ENCODE data around the gene COA5.

Gene COA5

DNA sequence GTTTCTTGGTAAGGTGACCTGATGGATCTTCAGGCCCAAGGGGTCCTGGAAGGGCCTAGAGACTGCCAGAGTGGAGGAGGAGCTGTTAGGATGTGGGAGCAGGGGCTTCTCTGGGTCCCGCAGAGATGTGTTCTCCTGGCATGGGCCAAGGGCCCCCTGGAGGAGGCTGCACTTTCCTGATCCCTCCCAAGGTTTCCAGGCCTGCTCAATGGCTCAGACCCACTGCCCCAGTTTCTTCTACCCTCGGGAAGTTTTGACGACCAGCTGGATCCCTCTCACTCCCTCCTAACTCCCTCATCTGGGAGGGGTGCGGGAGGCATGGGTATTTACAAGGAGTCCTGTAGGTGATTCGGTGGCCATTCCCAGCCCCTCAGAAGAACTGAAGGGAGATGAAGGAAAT is 36.1 kb downstream of the COA5 start:
- TF ChIP-seq POLR2A (IDR thresholded peaks at IDR 0.05; ENCODE audit: low read length) (no peak), GATA1 (IDR thresholded peaks at IDR 0.05; ENCODE audit: low read depth, low read length) (no peak)
- no peak for DNase-seq

DNA sequence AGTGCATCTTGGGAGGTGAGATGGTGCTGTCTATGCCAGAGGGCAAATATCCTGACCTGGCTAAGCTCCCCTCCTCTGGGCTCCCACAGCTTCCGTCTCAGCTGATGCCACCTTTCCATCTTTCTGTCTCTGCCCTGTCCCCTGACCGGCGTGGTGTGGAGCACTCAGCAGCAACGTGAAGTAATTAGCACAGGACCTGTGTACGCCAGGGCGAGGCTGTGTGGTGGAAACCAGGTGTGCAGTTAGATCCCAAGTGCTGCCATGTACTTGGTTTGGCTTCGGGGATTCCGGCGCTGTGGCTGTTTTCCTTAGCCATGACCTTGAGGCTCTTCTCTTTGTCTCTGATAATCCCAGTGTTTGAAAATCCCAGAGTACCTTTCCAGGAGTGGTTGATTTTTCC is 36.5 kb downstream of the COA5 start:
- TF ChIP-seq GATA1 (IDR thresholded peaks at IDR 0.05; ENCODE audit: low read depth, low read length), result no peak
- DNase-seq, result no peak

DNA sequence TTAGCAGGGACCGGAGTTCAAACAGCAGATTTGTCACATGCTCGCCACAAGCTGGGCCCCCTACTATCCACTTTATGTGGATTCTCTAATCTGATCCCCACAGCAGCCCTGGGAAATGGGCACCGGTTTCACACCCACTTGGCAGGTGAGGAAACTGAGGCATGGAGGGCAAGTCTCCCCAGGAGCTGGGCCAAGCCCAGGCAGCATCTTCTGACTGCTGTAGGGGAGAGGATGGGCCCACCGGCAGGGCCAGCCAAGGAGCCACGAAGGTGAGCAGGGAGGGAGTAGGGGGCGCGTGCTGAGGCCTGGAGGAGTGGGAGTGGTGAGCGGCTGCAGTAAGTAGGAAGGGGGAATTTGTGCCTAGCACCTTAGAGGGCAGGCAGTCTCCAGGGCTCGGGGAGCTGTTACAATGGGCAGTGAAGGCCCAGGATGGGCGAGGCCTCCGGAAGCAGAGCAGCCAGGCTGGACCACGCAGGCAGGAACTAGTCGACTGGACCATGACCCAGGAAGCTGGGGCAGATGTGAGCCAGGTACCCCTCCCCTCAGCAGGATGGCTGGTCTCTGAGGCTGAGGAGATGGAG is 37.1 kb downstream of the COA5 start:
- TF ChIP-seq POLR2A (IDR thresholded peaks at IDR 0.05; ENCODE audit: low read length) (no peak), GATA1 (IDR thresholded peaks at IDR 0.05; ENCODE audit: low read depth, low read length) (no peak)
- no peak for DNase-seq

DNA sequence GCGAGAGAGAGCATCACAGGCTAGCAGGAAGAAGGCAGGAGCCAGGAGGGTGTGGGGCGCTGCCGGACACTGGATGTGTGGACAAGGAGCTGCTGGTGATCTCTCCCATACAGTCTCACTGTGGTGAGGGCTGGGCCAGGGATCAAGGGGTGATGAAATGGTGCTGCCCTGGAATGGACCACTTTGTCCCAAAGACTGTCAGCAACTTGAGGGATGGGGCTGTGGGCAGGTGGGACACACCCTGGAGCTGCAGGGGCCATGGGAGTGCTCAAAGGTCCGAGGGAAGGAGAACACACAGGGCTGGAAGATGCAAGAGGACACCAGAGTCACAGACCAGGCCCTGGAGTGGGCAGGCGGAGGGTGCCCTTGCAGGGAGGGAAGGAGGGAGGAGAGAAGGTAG is 38.0 kb downstream of the COA5 start:
- TF ChIP-seq GATA1 (IDR thresholded peaks at IDR 0.05; ENCODE audit: low read depth, low read length) (no peak), POLR2A (IDR thresholded peaks at IDR 0.05; ENCODE audit: low read length) (no peak)

DNA sequence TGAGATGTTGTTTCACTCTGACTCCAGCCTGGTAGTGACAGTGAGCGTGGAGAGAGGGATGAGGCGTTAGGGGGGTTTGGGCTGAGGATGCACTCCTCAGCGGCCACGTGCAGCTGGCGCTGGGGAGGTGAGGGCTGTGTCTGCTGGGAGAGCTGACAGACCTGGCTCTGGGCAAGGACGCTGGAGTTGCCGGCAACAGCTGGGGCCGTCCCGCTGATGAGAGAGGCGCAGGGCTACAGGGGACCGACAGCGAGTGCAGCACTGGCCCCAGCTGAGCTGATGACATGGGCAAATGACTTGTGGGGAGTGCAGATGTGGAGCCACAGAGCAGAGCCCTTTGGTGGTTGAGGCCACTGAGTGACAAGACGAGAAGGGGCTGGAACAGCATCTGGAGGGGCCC is 38.4 kb downstream of the COA5 start:
- no peak for DNase-seq
- no peak for TF ChIP-seq GATA1 (IDR thresholded peaks at IDR 0.05; ENCODE audit: low read depth, low read length)
- no peak for TF ChIP-seq POLR2A (IDR thresholded peaks at IDR 0.05; ENCODE audit: low read length)

More for the DNA sequence above, 38.0 kb downstream of the COA5 start:
- DNase-seq, result no peak

DNA sequence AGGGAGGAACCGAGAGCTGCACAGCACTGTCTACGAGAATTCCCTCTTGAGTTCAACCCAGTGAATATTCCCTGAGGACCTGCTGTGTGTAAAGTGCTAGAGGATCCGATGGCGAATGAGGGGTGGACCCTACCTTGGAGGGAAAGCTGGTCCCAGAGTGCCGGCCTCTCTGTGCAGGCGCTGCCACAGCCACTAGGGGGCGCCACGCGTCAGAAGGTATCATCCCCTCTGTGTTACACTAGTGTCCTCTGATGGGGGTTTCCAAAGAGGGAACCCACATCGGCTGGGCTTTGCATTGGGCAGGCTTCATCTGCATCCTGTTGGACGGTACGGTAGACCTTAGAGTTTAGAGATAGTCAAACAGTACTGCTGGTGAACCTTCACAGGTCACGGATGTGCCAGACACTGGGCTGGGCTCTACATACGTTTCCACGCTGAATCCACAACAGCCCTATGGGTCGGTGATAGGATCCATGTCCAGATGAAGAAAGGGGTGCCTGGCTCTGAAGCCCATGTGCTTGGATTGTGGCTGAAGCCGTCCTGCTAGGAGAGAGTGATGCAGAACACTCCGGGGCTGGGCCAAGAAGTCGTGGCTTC is 39.0 kb downstream of the COA5 start:
- TF ChIP-seq POLR2A (IDR thresholded peaks at IDR 0.05; ENCODE audit: low read length), result no peak
- no peak for TF ChIP-seq GATA1 (IDR thresholded peaks at IDR 0.05; ENCODE audit: low read depth, low read length)
- peak; percentile 43 to 76 for DNase-seq

DNA sequence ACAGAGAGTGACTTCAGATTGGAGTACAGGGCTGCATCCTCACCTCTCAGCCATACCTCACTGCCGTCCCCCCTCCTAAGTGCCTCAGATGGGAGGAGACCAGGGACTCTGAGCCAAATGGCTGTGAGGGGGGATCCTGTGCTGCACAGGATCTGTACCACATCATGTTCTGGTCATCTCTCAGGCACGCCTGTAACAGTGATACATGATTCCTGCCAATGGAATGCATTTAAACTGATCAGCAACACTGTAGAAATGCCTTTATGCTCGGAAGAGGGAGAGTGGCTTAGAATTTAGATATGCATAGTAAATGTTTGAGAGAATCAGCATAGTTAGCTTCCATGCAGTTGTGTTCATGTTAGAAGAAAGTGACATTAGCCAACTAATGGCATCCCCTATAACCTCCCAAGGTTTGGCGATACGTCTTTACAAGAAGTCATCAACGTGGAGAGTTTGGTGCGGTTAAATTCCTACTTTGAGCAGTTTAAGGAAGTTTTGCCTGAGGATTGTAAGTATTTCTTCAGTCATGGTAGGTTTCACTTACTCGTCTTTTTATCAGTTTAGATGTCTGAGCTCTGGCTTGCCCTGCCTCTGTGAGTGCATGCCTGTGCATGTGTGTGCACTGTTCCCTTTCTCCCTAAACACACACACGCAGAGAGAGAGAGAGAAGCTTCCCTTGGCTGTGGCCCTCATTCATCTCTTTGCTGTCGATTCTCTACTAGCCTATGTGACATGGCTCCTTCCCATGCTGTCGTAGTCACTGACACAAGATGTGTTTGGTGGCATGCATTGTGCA is 40.0 kb downstream of the COA5 start:
- DNase-seq, result no peak
- TF ChIP-seq POLR2A (IDR thresholded peaks at IDR 0.05; ENCODE audit: low read length), result no peak
- TF ChIP-seq GATA1 (IDR thresholded peaks at IDR 0.05; ENCODE audit: low read depth, low read length), result no peak

DNA sequence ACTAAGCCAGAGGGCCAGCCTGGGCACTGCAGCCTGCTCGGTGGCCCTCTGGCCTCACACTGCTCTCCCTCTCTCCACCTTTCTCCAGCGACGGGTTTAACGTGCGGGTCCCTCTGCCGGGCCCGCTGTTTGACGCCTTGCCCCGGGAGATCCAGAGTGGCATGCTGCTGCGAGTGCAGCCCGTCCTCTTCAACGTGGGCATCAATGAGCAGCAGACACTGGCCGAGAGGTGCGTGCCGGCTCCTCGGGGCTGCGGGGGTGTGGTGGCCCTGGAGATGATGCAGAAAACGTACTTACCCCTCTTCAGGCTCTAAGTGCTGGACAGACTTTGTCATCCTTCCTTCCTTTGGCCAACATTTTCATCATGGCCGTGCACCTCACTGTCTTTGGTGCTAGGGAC is 42.4 kb downstream of the COA5 start:
- TF ChIP-seq POLR2A (IDR thresholded peaks at IDR 0.05; ENCODE audit: low read length), result no peak
- no peak for TF ChIP-seq GATA1 (IDR thresholded peaks at IDR 0.05; ENCODE audit: low read depth, low read length)
- DNase-seq, result no peak

DNA sequence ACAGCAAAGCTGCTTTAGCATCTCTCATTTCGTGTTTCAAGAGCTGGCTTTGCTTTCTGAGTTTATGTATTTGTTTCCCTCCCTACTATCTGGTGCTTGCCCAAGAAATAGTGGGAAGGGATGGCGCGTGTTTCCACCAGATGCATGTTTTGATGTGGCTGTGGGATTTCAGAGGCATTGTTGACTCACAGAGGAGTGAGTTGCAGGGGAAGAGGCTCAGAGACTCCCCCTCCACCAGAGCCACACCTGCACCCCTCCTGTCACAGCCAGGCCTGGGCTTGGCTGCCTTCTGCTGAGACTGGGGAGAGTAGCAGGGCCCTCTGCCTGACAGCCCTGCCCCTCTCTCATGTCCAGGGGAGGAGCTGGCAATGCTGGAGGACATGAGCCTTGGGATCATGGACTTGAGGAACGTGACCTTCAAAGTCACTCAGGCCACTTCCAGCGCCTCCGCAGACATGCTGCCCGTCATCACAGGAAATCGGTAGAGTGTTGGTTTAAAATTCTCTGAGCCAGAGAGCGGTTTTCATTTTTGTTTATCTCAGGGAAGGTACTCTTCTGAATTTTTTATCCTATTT is 42.9 kb downstream of the COA5 start:
- TF ChIP-seq POLR2A (IDR thresholded peaks at IDR 0.05; ENCODE audit: low read length) (no peak), GATA1 (IDR thresholded peaks at IDR 0.05; ENCODE audit: low read depth, low read length) (no peak)
- DNase-seq, result no peak

DNA sequence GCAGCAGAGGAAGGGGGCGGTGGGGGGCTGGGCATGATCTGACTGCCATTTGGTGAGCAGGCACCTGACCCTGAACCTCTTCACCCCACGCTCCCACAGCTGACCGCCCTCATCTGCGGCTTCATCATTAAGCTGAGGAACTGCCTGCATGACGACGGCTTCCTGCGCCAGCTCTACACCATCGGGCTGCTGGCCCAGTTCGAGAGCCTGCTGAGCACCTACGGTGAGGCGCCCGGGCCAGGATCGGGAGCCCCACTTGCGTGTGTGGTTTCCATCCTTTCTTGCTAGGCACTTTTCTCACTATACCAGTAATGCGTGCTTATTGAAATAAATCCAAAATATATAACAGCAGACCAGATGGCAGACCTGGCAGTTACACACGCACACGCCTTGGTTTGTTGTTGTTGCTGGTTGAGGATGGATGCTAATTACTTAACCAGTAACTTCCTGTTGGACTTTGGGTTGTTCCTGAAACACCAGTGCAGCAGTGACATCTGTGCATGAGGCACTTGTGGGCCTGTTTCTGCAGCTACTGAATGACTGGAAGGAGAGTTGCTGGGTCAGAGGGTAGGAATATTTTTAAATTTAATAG is 43.7 kb downstream of the COA5 start:
- TF ChIP-seq POLR2A (IDR thresholded peaks at IDR 0.05; ENCODE audit: low read length), result no peak
- no peak for TF ChIP-seq GATA1 (IDR thresholded peaks at IDR 0.05; ENCODE audit: low read depth, low read length)
- no peak for DNase-seq

DNA sequence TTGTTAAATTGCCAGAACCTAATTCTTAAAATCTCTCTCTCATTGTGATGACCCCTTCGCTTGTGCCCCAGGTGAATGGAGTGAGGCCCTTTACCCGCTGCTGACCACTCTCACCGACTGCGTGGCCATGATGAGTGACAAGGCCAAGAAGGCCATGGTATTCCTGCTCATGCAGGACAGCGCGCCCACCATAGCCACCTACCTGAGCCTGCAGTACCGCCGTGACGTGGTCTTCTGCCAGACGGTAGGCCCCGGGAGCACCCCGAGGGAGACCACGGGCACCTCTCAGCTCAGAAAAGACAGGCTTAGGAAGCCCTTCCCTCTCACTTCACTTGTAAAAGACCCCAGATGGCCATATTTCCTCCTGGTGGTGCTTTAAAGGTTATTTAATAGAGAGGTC is 44.9 kb downstream of the COA5 start:
- TF ChIP-seq POLR2A (IDR thresholded peaks at IDR 0.05; ENCODE audit: low read length) (no peak), GATA1 (IDR thresholded peaks at IDR 0.05; ENCODE audit: low read depth, low read length) (no peak)
- no peak for DNase-seq

DNA sequence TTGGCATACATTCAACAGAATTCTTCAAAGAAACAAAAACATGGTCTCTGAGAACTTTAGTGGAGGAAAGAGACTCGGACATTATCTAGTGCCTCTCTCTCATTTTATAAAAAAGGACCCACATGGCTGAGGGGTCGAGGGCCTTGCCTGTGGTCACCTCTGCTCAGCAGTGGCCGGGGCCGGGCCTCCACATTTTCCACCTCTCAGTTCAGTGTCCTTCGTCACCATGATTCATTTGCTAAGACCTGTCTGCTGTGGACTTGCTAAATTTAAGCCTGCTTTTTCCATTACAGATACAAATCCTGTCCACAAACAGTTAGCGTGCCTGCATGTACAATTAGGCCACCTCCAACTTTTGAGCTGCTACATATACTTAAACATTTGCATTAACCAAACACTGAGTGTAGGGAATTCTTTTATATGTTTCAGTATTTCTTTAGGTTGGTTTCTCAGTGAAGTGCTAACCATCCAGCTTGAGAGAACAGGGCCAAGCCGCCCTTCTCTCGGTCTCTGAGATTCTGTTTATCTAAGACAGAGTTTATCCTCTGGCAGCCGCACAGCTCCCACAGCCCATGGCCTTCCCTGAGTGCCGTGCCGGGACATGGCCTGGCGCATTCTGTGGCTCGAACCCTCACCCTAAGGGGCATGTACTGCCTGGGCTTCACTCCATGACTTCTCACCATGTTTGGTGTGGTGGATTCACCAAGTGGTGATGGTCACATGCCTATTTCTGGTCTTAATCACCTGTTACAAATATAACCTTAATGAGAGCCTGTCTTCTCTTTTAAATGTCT is 46.2 kb downstream of the COA5 start:
- TF ChIP-seq GATA1 (IDR thresholded peaks at IDR 0.05; ENCODE audit: low read depth, low read length), result no peak
- no peak for TF ChIP-seq POLR2A (IDR thresholded peaks at IDR 0.05; ENCODE audit: low read length)
- DNase-seq, result no peak

DNA sequence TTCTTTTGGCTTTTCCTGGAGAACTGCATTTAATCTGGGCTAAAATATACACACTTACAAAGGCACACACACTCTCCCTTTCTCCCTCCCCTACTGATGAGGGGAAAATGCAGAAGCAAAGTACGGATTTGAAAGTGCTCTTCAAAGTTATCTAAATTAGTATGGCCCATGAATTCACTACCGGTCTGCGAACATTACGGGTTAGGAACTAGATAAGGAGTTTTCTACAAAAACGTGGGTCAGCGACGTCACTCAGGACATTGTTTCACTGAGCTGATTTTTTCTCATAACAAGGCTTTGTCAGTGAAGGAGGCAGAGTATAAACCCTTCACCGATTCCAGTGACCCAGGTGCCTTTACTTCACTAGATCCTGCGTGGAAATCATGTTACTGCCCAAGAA is 47.3 kb downstream of the COA5 start:
- DNase-seq, result no peak
- TF ChIP-seq POLR2A (IDR thresholded peaks at IDR 0.05; ENCODE audit: low read length) (no peak), GATA1 (IDR thresholded peaks at IDR 0.05; ENCODE audit: low read depth, low read length) (no peak)
